NCI-H187 treated with DMSO at 0.1 percent for 48 hours (cell line): ENCODE measurements around the gene ZNF682.
"Not testable (repeated sequence)": the region's sequence is repeated elsewhere in the genome, so short reads cannot be mapped to it uniquely, and the experiment has no call there.

Experiments used
- DNase-seq: peaks from one replicate; lab custom pipeline; 2025; lab: John Stamatoyannopoulos, UW

The ZNF682 gene

DNA sequence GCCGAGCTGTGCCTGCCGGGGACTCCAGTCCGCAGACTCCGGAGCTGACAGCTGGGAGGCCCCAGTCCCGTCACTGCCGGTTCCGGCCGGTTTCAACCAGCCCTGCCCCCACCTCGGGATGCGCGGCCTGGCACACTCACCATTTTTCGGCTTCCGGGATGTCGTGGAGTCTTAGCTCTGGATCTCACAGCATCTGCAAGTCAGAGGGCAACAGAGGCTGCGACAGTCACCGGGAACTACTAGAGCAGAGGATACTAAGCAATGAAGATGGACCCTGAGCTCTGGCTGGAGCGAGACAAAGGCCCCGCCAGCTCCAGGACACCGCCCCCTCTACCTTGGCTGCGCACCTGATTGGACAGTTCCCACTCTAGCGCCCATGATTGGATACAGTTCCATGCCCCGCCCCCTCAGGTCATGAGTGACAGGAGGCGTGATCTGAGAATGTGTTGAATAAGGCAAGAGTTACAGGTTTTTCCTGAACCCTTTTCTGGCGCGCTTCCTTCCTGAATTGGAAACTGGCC lies at the start of gene ZNF682:
Gene ZNF682 (minus strand): TSS at position 303 of the 521 bp plus-strand sequence. CDS start 160 bp downstream, at position 143.
- DNase-seq = peak; percentile 51

DNA sequence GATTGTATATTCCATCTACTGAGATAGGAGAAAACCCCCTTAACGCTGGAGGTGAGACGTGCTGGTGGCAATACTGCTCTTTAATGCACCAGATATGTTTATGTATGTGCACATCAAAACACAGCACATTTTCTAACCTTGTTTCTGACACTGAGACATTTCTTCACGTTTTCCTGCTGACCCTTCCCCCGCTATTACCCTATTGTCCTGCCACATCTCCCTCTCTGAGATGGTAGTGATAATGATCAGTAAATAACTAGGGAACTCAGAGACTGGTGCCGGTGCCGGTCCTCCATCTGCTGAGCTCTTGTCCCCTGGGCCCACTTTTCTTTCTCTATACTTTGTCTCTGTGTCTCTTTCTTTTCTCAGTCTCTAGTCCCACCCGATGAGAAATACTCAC lies 43.6 kb upstream of the ZNF682 start:
- not testable (repeated sequence) for DNase-seq

DNA sequence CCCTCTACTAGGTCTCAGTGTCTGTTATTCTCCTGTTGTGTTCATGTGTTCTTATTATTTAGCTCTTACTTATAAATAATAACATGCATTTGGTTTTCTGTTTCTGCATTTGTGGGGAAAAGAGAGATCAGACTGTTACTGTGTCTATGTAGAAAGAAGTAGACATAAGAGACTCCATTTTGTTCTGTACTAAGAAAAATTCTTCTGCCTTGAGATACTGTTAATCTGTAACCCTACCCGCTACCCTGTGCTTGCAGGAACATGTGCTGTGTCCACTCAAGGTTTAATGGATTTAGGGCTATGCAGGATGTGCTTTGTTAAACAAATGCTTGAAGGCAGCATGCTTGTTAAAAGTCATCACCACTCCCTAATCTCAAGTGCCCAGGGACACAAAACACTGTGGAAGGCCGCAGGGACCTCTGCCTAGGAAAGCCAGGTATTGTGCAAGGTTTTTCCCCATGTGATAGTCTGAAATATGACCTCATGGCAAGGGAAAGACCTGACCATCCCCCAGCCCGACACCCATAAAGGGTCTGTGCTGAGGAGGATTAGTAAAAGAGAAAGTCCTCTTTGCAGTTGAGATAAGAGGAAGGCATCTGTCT lies 43.0 kb upstream of the ZNF682 start:
- DNase-seq = peak; percentile 22

DNA sequence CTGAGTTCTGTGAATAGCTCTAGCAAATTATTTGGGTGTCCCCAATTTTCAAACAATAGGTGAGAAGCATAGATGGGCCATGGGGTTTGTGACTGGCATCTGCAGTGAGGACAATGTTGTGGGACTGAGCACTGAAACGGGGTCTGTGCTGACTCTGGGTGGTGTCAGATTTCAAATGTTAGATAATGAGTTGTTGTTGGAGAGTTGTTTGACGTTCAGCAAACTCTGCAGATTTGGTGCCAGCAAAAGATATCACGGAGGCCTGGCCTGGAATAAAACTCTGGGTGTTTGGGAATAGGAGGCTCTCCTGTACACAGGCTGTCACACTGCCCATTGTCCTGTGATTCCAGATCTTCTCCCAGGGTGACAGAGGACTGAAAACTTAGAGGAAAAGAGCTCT lies 41.4 kb upstream of the ZNF682 start:
- no peak for DNase-seq

DNA sequence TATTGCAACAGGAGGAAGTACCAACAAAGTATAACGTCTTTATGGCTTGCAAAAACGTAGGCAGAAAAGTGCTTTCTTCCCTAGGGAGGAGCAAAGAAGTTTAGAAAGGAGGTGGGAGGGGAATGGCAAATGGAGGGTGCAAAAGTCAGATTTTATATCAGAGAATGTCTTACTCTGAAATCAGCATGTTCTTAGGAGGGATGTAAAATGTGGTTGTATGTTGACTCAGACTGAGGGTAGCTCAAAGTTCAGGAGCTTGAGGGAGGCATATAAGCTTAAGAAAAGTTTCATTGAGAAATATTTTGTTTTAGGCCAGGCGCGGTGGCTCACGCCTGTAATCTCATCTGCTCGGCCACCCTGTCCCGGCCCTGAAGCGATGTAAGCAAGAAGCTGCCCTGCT lies 40.2 kb upstream of the ZNF682 start:
- no peak for DNase-seq

DNA sequence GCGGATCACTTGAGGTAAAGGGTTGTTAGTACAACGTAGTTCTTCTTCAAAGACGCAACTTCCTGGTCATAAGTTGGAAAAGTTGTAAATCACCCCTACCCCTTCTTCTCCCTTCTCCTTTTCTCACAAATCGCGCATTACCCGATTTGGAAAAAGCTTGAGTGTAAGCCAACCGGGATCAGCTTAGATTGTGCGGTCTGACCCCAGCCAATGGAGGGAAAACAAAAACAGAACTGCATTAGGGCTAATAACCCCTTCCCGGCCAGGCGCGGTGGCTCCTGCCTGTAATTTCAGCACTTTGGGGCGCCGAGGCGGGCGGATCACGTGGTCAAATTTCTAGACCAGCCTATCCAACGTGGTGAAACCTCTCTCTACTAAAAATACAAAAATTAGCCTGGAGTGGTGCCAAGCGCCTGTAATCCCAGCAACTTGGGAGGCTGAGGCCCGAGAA lies 39.3 kb upstream of the ZNF682 start:
- no peak for DNase-seq

DNA sequence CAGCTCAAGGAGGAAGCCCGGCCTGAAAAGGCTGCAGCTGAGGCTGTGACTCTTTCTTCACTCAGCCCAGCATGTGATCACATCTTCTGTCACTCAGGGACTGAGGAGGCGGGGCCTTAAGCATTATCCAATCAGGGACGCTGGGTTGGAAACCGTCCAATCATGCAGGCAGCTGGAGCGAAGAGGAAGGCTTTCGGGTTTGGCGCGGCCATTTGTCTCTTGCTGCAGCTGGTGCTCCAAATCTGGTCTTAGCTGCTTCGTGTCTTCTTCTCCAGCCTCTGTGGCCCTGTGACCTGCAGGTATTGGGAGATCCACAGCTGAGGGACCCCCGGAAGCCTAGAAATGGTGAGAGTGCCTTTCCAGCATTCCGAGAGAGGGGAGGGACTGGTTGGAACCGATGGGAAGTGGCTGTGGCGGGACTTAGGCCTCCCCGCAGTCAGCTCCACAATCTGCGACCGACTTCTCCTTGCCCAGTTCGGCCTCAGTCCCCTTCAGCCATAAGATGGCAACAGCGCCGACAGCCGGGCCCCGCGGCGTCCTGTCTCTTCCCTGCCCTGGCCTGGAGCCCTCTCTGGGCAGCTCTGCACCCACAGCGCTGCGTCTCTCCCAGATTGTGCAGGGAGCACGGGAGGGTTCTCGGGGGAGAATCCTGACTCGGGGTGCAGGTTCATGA lies 38.6 kb upstream of the ZNF682 start, which contains the start of gene ZNF90:
Gene ZNF90 (plus strand): TSS at position 210 of the 673 bp plus-strand sequence. CDS start 133 bp downstream, at position 343.
- DNase-seq = peak; percentile 29

DNA sequence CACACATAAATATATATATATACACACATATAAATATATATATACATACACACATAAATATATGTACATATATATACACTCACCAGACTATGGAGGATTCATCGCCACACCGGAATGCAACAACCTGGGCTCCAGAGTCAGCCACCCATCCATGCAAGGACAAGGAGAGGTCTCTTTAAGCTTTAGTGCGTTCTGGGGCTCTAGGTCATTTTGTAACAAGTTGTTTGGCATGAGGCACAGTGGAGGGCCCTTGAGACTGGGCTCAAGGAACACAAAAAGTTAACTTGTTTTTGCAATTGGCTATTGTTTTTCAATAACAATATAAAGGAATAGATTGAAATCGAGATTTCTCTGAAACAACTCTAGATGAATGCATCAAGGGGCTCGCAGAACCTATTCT lies 33.6 kb upstream of the ZNF682 start:
- no peak for DNase-seq

DNA sequence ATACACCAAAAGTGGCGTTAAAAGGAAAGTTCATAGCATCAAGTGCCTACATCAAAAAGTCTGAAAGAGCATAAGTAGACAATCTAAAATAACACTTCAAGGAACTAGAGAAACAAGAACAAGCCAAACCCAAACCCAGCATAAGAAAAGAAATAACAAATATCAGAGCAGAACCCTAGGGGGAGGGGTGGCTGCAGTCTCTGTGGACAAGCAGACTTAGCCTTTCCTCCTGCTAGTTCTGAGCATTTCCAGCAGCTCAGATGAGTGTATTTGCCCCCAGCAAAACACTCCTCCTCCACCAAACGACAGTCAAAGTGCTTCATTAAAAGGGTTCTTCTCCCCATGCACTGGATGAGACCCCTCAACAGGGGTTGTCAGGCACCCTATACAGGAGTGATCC lies 31.4 kb upstream of the ZNF682 start:
- no peak for DNase-seq

DNA sequence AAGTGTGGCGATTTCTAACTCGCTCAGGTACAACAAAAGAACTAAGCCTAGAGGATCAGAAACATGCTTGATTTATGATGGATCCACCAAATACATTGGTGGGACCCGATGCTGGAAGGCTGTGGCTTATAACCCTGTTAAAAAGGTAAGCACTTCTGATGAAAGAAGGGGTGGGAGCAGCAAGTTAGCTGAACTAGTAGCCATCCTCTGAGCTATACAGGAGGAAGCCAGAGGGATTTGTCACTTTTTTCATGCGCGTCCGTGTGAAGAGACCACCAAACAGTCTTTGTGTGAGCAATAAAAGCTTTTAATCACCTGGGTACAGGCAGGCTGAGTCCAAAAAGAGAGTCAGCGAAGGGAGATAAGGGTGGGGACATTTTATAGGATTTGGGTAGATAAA lies 29.3 kb upstream of the ZNF682 start:
- DNase-seq = not testable (repeated sequence)

DNA sequence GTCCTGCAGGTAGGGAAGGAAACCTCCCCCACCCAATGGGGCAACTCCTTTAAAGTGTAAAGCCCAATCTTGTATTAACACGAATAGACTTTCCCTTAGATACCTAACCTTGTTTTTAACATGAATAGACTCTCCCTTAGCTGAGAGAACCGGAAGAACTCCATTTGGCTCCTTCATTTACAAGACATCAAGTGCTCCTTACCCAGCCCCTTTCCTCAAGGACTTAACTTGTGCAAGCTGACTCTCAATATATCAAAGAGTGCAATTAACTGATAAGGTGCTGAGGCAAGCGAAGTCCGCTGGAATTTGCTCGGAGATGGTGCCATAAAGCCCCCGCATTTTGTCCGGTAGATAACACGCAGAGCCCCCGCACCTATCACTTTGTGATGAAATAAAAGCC lies 28.6 kb upstream of the ZNF682 start:
- DNase-seq = no peak

DNA sequence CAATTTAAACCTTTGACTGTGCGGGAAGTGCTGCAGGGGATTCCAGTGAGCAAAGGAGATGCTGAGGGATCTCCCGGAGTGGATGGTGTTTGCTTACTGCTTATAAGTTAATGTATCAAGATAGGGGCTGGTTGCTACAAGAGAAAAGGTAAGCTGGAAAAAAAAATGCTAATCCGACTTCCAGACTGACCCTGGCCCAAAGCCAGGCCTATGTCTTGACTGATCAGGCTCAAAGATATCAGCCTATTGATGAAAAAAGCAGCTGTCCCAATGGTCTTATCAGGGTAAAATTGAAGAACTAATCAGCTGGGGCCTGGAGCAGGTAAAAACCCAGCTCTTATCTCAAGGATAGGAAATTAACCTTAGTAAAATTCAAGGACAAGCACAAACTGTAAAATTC lies 27.6 kb upstream of the ZNF682 start:
- DNase-seq = no peak

DNA sequence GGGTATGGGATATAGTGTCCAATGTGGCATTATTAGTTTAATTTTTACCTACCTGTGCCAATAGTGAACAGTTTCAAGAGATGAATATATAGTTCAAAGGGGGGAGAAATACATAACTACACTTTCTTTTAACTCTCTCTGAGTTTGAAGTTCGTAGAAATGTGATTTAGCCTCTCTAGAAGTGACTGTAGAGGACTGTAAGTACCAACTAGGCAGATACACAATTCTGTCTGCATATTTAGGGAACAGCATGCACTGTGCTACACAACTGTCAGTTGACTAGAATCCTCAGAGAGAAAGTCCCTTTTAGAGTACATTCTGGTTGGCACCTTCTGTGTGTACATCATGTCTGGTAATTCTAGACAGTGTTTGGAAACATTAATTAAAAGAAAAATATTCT lies 21.0 kb upstream of the ZNF682 start:
- no peak for DNase-seq

DNA sequence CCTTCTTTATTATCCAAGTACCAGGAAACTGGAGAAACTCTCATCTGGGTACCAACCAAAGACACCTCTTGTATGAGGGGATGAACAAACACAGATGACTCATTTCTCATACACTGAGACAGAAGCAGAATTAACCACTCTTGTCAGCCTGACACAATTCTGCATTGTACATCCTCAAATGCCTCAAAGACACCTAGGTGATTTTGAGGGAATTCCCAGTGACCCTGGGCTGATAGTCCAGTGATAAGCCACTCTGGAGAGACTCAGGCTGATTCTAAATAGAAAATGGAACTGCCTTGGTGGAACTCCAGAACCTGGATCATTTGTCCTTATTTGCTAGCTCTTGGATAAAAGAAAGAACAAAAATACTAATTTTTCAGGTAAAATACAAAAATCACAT lies 19.4 kb upstream of the ZNF682 start:
- not testable (repeated sequence) for DNase-seq

DNA sequence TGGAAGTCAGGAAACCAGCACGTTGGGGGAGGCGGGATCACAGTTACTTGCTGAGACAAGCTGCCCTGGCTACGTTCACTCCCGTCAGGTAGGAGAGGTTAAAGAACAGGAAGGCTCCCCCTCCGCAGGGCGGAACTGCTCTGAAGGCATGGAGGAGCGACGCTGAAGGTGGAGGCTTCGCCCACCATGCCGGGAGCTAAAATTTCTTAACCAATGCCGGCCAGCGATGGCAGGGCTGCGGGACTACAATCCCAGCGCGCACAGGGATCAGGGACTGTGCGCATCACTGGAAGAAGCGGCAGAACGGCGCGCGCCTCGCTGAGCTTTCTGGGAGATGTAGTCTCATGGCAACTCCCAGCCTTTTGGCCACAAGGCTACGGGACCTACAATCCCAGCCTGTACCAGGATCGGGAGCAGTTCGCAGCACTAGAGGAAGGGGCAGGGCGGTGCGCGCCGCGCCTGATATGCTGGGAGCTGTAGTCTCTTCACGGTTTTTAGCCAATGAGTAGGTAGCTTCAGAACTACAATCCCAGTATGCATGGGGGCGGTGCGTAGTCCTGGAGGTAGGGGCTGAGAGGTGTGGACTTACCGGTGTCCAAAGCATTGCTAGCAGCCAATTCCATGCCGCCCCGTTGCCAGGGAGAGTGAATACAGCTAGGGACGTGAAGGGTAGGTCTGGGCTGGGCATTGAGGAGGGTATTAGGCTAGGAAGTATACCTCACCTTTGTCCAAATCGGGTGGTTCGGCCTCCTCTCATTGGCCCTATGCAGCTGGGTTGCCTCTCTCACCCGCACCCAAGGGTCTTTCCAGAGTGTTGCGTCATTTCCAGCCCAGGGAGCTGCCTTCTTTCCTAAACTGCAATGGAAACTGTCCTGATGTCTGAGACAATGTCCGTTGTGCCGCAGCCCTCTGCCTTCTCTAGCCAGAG lies 12.8 kb upstream of the ZNF682 start:
- DNase-seq = peak; percentile 81

DNA sequence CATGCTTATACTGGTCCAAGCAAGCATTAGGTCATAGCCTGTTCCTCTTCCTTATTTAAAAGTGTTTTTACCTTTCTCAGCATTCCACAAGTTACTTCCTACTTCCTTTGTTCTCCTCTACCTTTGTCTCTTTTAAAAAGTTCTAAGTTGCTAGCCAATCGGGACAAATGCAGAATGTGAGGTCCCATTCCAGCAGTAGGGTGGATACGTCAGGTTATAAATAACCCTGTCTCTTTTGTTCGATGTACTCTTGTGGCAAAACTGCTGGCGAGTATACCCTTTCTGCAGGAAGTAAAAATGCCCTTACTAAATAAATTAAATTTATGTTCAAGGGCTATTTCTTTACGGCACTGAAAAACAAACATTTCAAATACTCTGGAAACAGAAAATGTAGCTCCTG lies 6.4 kb upstream of the ZNF682 start:
- not testable (repeated sequence) for DNase-seq

DNA sequence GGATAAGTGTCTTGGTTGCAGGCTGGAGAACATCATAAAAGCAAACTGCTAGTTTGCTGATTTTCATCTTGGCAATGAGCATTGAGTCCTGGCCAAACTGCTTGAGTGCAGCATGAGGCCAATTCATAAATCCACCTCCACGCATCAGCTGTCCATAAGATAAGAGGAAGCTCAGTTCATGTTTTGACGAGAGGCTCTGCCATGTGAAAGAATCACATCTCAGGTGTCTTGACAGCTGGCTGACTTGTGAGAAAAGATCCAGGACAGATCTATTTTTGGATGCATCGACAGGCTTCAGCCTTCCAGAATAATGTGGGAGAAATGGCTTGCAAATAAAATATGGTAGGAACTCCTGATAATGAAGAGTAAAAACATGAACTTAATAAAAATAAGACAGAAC lies 5.4 kb upstream of the ZNF682 start:
- DNase-seq = no peak

DNA sequence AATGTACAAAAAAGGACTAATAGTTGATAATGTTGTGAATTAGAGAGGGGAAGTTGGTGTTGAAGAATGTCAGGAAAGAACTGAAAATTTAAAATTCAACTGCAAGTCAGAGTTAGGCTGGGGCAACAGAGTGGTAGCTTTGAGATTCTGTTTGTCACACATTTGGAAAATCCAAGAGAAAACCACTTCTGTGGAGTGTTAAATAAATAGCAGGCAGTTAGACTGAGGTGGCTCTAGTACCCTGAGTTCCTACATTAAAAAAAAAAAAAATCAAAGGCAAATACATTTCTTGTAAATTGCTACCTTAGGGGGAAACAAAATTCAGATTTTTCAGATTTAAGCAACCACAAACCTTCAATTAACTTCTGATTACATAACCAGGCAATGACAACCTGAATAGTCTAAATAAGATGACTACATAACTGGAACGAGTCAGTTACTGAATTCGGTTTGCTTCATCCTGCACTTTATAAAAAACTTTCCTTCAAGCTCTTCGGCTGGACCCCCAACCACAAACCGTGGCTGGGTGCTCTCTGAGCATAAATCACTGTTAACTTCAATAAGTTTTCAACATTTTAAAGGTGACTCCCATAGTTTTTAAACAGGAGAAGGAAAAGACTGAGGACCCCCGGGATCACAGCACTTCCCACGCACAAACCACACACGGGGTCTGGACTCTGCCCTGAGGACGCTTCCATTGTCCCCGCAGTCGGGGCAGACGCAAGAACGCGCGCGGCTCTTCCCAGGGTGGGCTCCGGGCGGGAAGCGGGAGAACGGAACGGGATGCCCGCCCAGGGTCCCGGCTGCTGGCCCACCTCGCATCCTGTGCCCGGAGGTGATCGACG lies 725 bp downstream of the ZNF682 start:
- no peak for DNase-seq

DNA sequence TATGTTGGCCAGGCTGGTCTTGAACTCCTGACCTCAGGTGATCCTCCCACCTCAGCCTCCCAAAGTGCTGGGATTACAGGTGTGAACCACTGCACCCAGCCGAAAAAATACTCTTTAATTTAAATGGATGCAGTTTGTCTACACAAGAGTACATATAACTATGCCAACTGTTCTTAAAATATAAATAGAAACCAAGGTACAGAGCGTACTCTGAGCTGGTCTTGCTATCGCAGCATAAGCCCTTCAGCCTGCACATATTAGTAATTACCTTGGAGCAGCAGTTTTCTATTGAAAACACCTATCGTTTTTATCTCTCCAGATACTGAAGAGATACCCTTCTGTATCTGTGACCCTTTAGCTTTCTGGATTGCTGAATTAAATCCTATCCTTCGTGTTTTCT lies 3.4 kb downstream of the ZNF682 start:
- DNase-seq = no peak

DNA sequence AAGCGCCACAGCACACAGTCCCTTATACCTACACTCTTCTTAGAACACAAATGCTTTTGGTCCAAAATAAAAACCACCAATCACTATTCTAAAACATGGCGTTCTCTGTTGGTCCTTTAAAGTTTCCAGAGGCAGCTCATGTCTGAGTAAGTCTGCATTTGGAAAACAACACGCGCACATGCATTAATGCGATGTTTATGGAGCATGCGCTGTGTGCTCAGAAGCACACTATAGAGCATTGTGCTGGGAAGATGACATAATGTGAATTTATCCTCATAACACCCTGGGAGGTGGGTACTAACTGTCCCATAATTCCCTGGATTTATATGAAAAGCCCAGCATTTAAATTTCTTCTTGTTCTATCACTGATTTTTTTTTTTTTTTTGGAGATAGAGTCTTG lies 10.7 kb downstream of the ZNF682 start:
- no peak for DNase-seq

DNA sequence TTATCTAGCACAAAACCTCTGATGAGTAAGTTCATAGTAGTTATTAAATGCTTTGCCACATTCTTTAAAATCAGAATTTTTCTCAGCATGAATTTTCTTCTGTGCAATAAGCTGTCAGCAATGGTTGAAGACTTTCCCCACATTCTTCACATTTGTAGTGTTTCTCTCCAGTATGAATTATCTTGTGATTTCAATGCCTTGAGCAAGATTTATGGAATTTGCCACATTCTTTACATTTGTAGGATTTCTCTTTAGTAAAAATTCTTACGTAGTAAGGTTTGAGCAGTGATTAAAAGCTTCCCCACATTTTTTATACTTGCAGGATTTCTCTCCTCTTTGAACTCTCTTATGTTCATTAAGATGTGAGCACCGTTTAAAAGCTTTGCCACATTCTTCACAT lies 33.6 kb downstream of the ZNF682 start:
- DNase-seq = no peak
